BLaER1 treated with 17β-estradiol and CSF1 and Interleukin-3, amounts not matched to agents 10 nM and 100 nM (cell line): ENCODE data around the gene TPCN2.

Experiments
- H3K27ac ChIP-seq, 11 experiments: shearing (Covaris generic); formaldehyde crosslinking; 2 replicates each; pipeline ENCODE4 v1.8.1; 2022
- H3K27me3 ChIP-seq, 11 experiments: shearing (Covaris generic); formaldehyde crosslinking; 2 replicates each; pipeline ENCODE4 v1.8.1; 2022
- H3K36me3 ChIP-seq, 11 experiments: shearing (Covaris generic); formaldehyde crosslinking; 2 replicates each; pipeline ENCODE4 v1.8.1; 2022
- H3K4me1 ChIP-seq, 10 experiments: shearing (Covaris generic); formaldehyde crosslinking; 2 replicates each; pipeline ENCODE4 v1.8.1; 2022
- H3K4me2 ChIP-seq, 11 experiments: shearing (Covaris generic); formaldehyde crosslinking; 2 replicates each; pipeline ENCODE4 v1.8.1; 2022
- H3K4me3 ChIP-seq, 10 experiments: shearing (Covaris generic); formaldehyde crosslinking; 2 replicates each; pipeline ENCODE4 v1.8.1; 2022
- H3K9ac ChIP-seq, 11 experiments: shearing (Covaris generic); formaldehyde crosslinking; 2 replicates each; pipeline ENCODE4 v1.8.1; 2022
- H3K9me3 ChIP-seq, 11 experiments: shearing (Covaris generic); formaldehyde crosslinking; replicated peaks in 1 of 11; 2 replicates each; pipeline ENCODE4 v1.8.1; 2022
- H4K20me1 ChIP-seq, 11 experiments: shearing (Covaris generic); formaldehyde crosslinking; 2 replicates each; pipeline ENCODE4 v1.8.1; 2022
- Cebpa-rat ChIP-seq, 11 experiments: shearing (Covaris generic); IDR thresholded peaks; 2 replicates each; pipeline ENCODE4 v1.8.1; 2022

The TPCN2 gene

DNA sequence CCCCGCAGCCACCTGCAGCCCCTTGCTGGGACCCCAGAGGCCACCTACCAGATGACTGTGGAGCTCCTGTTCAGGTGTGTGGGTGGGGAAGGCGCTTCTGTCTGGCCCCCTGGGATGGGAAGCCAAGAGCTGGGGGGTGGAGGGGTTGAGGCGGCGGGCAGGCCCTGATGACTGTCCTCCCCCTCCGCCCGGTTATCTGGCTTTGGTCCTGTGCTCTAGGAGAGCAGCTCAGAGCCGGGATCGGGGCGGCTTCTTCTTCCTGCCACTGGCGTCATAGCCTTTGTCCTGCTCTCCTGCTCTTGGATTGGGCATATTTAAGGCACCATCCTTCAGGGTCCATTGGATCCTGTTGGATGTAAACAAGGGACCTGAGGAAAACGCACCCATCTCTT lies 38.4 kb downstream of the TPCN2 start:
- Histone ChIP-seq H3K4me3 (no peak overlapping the region), H3K4me1 (peaks cover 0 to 26% (median 10%) of the 10 kb centered on the region in 10 experiments; a peak in 12 of 20 replicates), H4K20me1 (peaks cover 37 to 78% (median 68%) of the 10 kb centered on the region in 11 experiments), H3K27ac (no peak overlapping the region), H3K4me2 (no peak overlapping the region), H3K27me3 (no peaks in the 10 kb centered on the region), H3K9ac (no peak overlapping the region), H3K36me3 (peaks cover 29 to 97% (median 73%) of the 10 kb centered on the region in 11 experiments), H3K9me3 (no peaks in the 10 kb centered on the region)
- TF ChIP-seq Cebpa-rat (IDR thresholded peaks at IDR 0.05) = no peak

- Histone ChIP-seq H3K9me3 (no peaks in the 10 kb centered on the region), H3K4me3 (no peak overlapping the region), H3K9ac (no peak overlapping the region), H3K27ac (no peak overlapping the region), H3K27me3 (no peaks in the 10 kb centered on the region), H3K4me1 (peaks cover 0 to 26% (median 10%) of the 10 kb centered on the region in 10 experiments; a peak in 12 of 20 replicates), H3K4me2 (peak overlapping the region in 2 of 11 experiments; percentile 42 to 50; a peak in 5 of 22 replicates), H4K20me1 (peaks cover 37 to 79% (median 68%) of the 10 kb centered on the region in 11 experiments), H3K36me3 (peaks cover 32 to 99% (median 75%) of the 10 kb centered on the region in 11 experiments)
- no peak for TF ChIP-seq Cebpa-rat (IDR thresholded peaks at IDR 0.05)
Measured at GRCh38 chr11:69087811-69088210, 39.1 kb downstream of the TPCN2 start.

- Histone ChIP-seq H3K27me3 (no peaks in the 10 kb centered on the region), H3K4me3 (no peak overlapping the region), H3K4me2 (peak overlapping the region in 5 of 11 experiments; percentile 12 to 58 (median 49); a peak in 10 of 22 replicates), H3K36me3 (peaks cover 30 to 97% (median 74%) of the 10 kb centered on the region in 11 experiments), H4K20me1 (peaks cover 37 to 78% (median 59%) of the 10 kb centered on the region in 11 experiments), H3K9ac (peak overlapping the region in 1 of 11 experiments; percentile 4; a peak in 1 of 22 replicates), H3K27ac (peak overlapping the region in 3 of 11 experiments; percentile 17 to 33 (median 30); a peak in 4 of 22 replicates), H3K9me3 (no peaks in the 10 kb centered on the region), H3K4me1 (peaks cover 0 to 26% (median 10%) of the 10 kb centered on the region in 10 experiments; a peak in 12 of 20 replicates)
- TF ChIP-seq Cebpa-rat (IDR thresholded peaks at IDR 0.05) = no peak
Measured at GRCh38 chr11:69088676-69089146, 40.0 kb downstream of the TPCN2 start.

- Histone ChIP-seq H3K4me3 (no peak overlapping the region), H3K27me3 (no peaks in the 10 kb centered on the region), H4K20me1 (peaks cover 37 to 78% (median 58%) of the 10 kb centered on the region in 11 experiments), H3K9ac (peak overlapping the region in 1 of 11 experiments; percentile 4; a peak in 1 of 22 replicates), H3K36me3 (peaks cover 30 to 91% (median 72%) of the 10 kb centered on the region in 11 experiments), H3K4me2 (peak overlapping the region in 5 of 11 experiments; percentile 12 to 58 (median 49); a peak in 9 of 22 replicates), H3K9me3 (no peaks in the 10 kb centered on the region), H3K27ac (0 out of 22 replicates have a peak overlapping the region, but pooled peaks of 1 of the 11 experiments have one; percentile 30), H3K4me1 (peaks cover 0 to 26% (median 10%) of the 10 kb centered on the region in 10 experiments; a peak in 12 of 20 replicates)
- no peak for TF ChIP-seq Cebpa-rat (IDR thresholded peaks at IDR 0.05)
Measured at GRCh38 chr11:69089258-69089657, 40.5 kb downstream of the TPCN2 start.

- TF ChIP-seq Cebpa-rat (IDR thresholded peaks at IDR 0.05) = no peak
- Histone ChIP-seq H4K20me1 (peaks cover 36 to 79% (median 54%) of the 10 kb centered on the region in 11 experiments), H3K36me3 (peaks cover 26 to 67% (median 56%) of the 10 kb centered on the region in 11 experiments), H3K9ac (no peak overlapping the region), H3K4me3 (no peak overlapping the region), H3K4me2 (no peak overlapping the region), H3K9me3 (no peaks in the 10 kb centered on the region), H3K27ac (no peak overlapping the region), H3K4me1 (peaks cover under 1 to 30% (median 12%) of the 10 kb centered on the region in 10 experiments; a peak in 16 of 20 replicates), H3K27me3 (no peaks in the 10 kb centered on the region)
Measured at GRCh38 chr11:69091638-69092165, 43.0 kb downstream of the TPCN2 start.

GRCh38 chr11:69092263-69092662 lies 43.5 kb downstream of the TPCN2 start:
- no peak overlapping the region for H3K27ac ChIP-seq
- no peaks in the 10 kb centered on the region for H3K27me3 ChIP-seq
- peaks cover 6 to 33% (median 18%) of the 10 kb centered on the region in 10 experiments; a peak in 19 of 20 replicates for H3K4me1 ChIP-seq
- no peak for TF ChIP-seq Cebpa-rat (IDR thresholded peaks at IDR 0.05)
- peaks cover 26 to 62% (median 52%) of the 10 kb centered on the region in 11 experiments for H3K36me3 ChIP-seq
- peaks cover 31 to 79% (median 53%) of the 10 kb centered on the region in 11 experiments for H4K20me1 ChIP-seq
- H3K9me3 ChIP-seq = no peaks in the 10 kb centered on the region
- no peak overlapping the region for H3K4me2 ChIP-seq
- H3K9ac ChIP-seq = no peak overlapping the region
- H3K4me3 ChIP-seq = no peak overlapping the region

DNA sequence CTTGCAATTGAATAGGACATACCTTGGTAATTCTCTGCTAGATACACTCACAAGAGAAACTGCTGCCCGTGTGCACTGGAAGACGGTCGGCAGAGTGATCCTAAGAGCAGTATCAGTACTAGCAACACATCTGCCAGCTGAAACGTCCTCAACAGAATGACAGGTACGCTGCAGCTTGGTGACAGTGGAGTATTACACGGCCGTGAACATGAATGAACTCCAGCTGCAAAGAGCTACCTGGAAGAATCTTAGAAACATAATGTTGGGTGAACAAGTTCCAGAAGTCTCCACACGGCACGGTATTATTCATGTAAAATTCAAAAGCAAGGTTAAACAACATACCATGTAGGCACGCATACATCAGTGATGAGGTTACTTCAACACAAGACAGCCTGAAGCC lies 44.4 kb downstream of the TPCN2 start:
- H3K9ac ChIP-seq = no peak overlapping the region
- peaks cover 10 to 31% (median 22%) of the 10 kb centered on the region in 10 experiments; a peak in 19 of 20 replicates for H3K4me1 ChIP-seq
- H3K9me3 ChIP-seq = no peaks in the 10 kb centered on the region
- H3K4me2 ChIP-seq = no peak overlapping the region
- TF ChIP-seq Cebpa-rat (IDR thresholded peaks at IDR 0.05) = no peak
- H4K20me1 ChIP-seq = peaks cover 22 to 79% (median 53%) of the 10 kb centered on the region in 11 experiments
- peaks cover 23 to 55% (median 43%) of the 10 kb centered on the region in 11 experiments for H3K36me3 ChIP-seq
- no peaks in the 10 kb centered on the region for H3K27me3 ChIP-seq
- H3K4me3 ChIP-seq = no peak overlapping the region
- no peak overlapping the region for H3K27ac ChIP-seq

GRCh38 chr11:69094111-69094914 lies 45.6 kb downstream of the TPCN2 start:
- no peak for TF ChIP-seq Cebpa-rat (IDR thresholded peaks at IDR 0.05)
- no peak overlapping the region; a peak in 1 of 22 replicates for H3K9ac ChIP-seq
- peaks cover 21 to 43% (median 38%) of the 10 kb centered on the region in 11 experiments for H3K36me3 ChIP-seq
- H3K4me2 ChIP-seq = no peak overlapping the region
- H3K9me3 ChIP-seq = no peaks in the 10 kb centered on the region
- no peak overlapping the region for H3K27ac ChIP-seq
- peaks cover 0 to 6% (median 0%) of the 10 kb centered on the region in 11 experiments; a peak in 3 of 22 replicates for H3K27me3 ChIP-seq
- no peak overlapping the region for H3K4me3 ChIP-seq
- peaks cover 13 to 20% (median 17%) of the 10 kb centered on the region in 10 experiments; a peak in 17 of 20 replicates for H3K4me1 ChIP-seq
- H4K20me1 ChIP-seq = peaks cover 18 to 78% (median 45%) of the 10 kb centered on the region in 11 experiments; a peak in 21 of 22 replicates
